Natural killer cell (primary cell): ENCODE data around the gene ZSCAN22. TPM values are rescaled to one million over a fixed set of nuclear protein-coding genes. Genes with fewer than 3 reads are reported as not detected.

Experiments used
- ATAC-seq, 3 donors: fragments of 150-1000 bp in 2 of 3; fragments of 200-7000 bp in 1 of 3; cut with Tn5 transposase; 1 replicate in 1 of 3; 2 replicates in 2 of 3; pipeline ENCODE4 v1.10.0; 2021; ENCODE audit warnings: mild to moderate bottlenecking in 2 of 3, moderate library complexity in 2 of 3
- DNase-seq, 2 donors: peaks; one replicate each; pipeline versions ENCODE4 v3.0.0 to v3.0.0-alpha.2; 2013 to 2021; ENCODE audit warnings: mixed read lengths in 1 of 2
- H3K27ac ChIP-seq: one replicate; pipeline ENCODE4 v1.5.1; 2013; ENCODE audit warnings: mild to moderate bottlenecking, low read length
- H3K27me3 ChIP-seq: one replicate; pipeline ENCODE4 v1.6.1; 2013; ENCODE audit warnings: low read length; ENCODE audit not compliant: control insufficient read depth, insufficient read depth
- H3K36me3 ChIP-seq: one replicate; pipeline ENCODE4 v1.6.1; 2013; ENCODE audit warnings: low read length; ENCODE audit not compliant: control insufficient read depth, insufficient read depth
- H3K4me1 ChIP-seq: one replicate; pipeline ENCODE4 v1.6.1; 2013; ENCODE audit warnings: low read length; ENCODE audit not compliant: control insufficient read depth, insufficient read depth
- H3K4me3 ChIP-seq: one replicate; pipeline ENCODE4 v1.5.1; 2013; ENCODE audit warnings: low read length
- H3K9me3 ChIP-seq: one replicate; pipeline ENCODE4 v1.6.1; 2013; ENCODE audit warnings: low read length; ENCODE audit not compliant: control insufficient read depth, insufficient read depth
- H3K27ac Mint-ChIP-seq, 2 donors: one replicate each; pipeline ENCODE4 v1.8.0; 2022; ENCODE audit warnings: mild to moderate bottlenecking in 2 of 2, mixed read lengths in 2 of 2, moderate library complexity in 1 of 2
- H3K27me3 Mint-ChIP-seq, 2 donors: one replicate each; pipeline ENCODE4 v1.8.0; 2022; ENCODE audit warnings: low read depth in 2 of 2, mixed read lengths in 2 of 2
- H3K36me3 Mint-ChIP-seq: one replicate; pipeline ENCODE4 v1.8.0; 2022; ENCODE audit warnings: mixed read lengths
- H3K4me1 Mint-ChIP-seq, 2 donors: one replicate each; pipeline ENCODE4 v1.8.0; 2022; ENCODE audit warnings: mixed read lengths in 2 of 2
- H3K4me3 Mint-ChIP-seq: one replicate; pipeline ENCODE4 v1.8.0; 2022; ENCODE audit warnings: mild to moderate bottlenecking, moderate library complexity, mixed read lengths
- H3K9me3 Mint-ChIP-seq, 2 donors: one replicate each; pipeline ENCODE4 v1.8.0; 2022; ENCODE audit warnings: mixed read lengths in 2 of 2
- WGBS: methylation state at CpG from one replicate; pipeline ENCODE4 v1.1.7; 2013; ENCODE audit warnings: missing lambda C conversion rate; ENCODE audit not compliant: insufficient coverage; 5-methylcytosine and 5-hydroxymethylcytosine counted together
- intact Hi-C: fragments of 100-400 bp; cut with micrococcal nuclease; formaldehyde crosslinking; loops from one replicate; pipeline ENCODE4 v1.14.2; 2022
- total RNA-seq, 4 donors: library from RNA; stranded (reverse); fragments of 120-200 nt in 1 of 4; gene quantifications; one replicate each; pipeline versions ENCODE4 v1.2.3 to v1.2.4, GENCODE V29; 2013 to 2022
- TF ChIP-seq, protein P1 (sequence below): fragments of 200-600 bp; IDR thresholded peaks from one replicate; pipeline ENCODE4 v1.8.0; 2022; ENCODE audit warnings: antibody characterized with exemption

The ZSCAN22 gene
- total RNA-seq, 3 donors from 2014 or later (not counting 1 experiment from before 2014, with no cell fraction given): 2.9 to 4.8 (median 3.2) TPM

DNA sequence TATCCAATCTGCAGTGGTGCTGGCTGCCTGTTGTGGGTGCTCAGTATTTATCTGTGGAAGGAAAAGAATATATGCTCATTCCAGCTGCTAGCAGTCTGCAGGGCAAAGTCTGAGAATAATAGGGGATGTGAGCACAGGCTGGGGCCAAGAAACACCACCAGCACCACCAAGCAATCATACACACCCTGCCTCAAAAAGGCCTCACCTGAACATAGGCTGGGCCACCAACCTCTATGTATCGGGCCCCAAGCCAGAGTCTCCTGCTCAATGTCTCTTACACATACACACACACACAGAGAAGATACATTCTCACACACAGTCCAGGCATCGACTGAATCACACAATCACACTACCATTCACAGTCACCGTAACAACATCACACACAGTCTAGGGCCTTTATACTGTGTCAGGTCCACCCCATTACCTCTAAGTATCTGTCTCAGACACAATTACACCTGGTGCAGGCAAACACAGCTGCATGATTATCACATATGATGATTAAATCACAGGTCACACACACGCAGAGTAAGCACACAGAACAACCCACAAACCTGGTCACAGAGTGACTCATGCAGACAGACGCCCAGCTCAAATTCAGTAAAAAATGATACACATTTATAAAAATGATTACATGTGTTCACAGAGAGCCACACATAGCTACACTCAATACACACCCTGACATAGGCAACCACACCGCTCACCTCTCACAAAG is 1.3 kb upstream of the ZSCAN22 start:
- ATAC-seq: no peak
- no peak overlapping the region for H3K4me3 Mint-ChIP-seq
- Histone ChIP-seq H3K4me3 (no peak overlapping the region), H3K4me1 (peaks cover 29% of the 10 kb centered on the region), H3K27me3 (no peaks in the 10 kb centered on the region), H3K9me3 (no peaks in the 10 kb centered on the region), H3K36me3 (no peaks in the 10 kb centered on the region), H3K27ac (peak overlapping the region; percentile 96)
- no peaks in the 10 kb centered on the region for H3K4me1 Mint-ChIP-seq
- H3K9me3 Mint-ChIP-seq: no peaks in the 10 kb centered on the region
- TF ChIP-seq, protein P1, sequence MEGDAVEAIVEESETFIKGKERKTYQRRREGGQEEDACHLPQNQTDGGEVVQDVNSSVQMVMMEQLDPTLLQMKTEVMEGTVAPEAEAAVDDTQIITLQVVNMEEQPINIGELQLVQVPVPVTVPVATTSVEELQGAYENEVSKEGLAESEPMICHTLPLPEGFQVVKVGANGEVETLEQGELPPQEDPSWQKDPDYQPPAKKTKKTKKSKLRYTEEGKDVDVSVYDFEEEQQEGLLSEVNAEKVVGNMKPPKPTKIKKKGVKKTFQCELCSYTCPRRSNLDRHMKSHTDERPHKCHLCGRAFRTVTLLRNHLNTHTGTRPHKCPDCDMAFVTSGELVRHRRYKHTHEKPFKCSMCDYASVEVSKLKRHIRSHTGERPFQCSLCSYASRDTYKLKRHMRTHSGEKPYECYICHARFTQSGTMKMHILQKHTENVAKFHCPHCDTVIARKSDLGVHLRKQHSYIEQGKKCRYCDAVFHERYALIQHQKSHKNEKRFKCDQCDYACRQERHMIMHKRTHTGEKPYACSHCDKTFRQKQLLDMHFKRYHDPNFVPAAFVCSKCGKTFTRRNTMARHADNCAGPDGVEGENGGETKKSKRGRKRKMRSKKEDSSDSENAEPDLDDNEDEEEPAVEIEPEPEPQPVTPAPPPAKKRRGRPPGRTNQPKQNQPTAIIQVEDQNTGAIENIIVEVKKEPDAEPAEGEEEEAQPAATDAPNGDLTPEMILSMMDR: no peak
- H3K36me3 Mint-ChIP-seq: no peaks in the 10 kb centered on the region
- intact Hi-C loops: loop anchor here (2.0 to 10.0 kb wide), 3 partner anchors 55 to 1921 kb away; partner anchors contain the start of genes ZNF583 and ZNF837
- 90% methylated on average over 6 of the region's 6 CpGs for WGBS
- H3K27me3 Mint-ChIP-seq: no peaks in the 10 kb centered on the region
- DNase-seq: no peak
- H3K27ac Mint-ChIP-seq: no peak overlapping the region

DNA sequence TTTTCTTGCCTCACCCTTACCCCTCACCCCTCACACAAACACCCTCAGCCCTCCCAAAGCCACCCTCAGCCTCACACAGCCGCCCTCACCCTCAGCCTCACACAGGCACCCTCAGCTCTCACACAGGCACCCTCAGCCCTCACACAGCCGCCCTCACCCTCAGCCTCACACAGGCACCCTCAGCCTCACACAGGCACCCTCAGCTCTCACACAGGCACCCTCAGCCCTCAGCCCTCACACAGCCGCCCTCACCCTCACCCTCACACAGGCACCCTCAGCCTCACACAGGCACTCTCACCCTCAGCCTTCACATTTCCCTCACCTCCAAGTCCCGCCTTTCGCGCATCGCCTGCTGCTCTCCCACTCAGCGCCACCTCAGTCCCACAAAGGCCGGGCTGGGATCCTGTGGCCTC is 287 bp upstream of the ZSCAN22 start:
- H3K4me3 Mint-ChIP-seq: no peak overlapping the region
- no peaks in the 10 kb centered on the region for H3K4me1 Mint-ChIP-seq
- TF ChIP-seq, protein P1: no peak
- H3K27me3 ChIP-seq: no peaks in the 10 kb centered on the region
- peaks cover 29% of the 10 kb centered on the region for H3K4me1 ChIP-seq
- H3K36me3 ChIP-seq: no peaks in the 10 kb centered on the region
- ATAC-seq (peak; percentile 52 to 73 (median 70)), DNase-seq (no peak)
- WGBS: 6% methylated on average over 9 of the region's 9 CpGs
- peak overlapping the region; percentile 61 for H3K4me3 ChIP-seq
- H3K27ac Mint-ChIP-seq: no peak overlapping the region
- intact Hi-C loops: loop anchor here (2.0 to 10.0 kb wide), 3 partner anchors 54 to 1922 kb away; partner anchors contain the start of genes ZNF583 and ZNF837
- H3K27me3 Mint-ChIP-seq: no peaks in the 10 kb centered on the region
- no peaks in the 10 kb centered on the region for H3K36me3 Mint-ChIP-seq
- H3K9me3 ChIP-seq: no peaks in the 10 kb centered on the region
- H3K9me3 Mint-ChIP-seq: no peaks in the 10 kb centered on the region
- H3K27ac ChIP-seq: peak overlapping the region; percentile 96

DNA sequence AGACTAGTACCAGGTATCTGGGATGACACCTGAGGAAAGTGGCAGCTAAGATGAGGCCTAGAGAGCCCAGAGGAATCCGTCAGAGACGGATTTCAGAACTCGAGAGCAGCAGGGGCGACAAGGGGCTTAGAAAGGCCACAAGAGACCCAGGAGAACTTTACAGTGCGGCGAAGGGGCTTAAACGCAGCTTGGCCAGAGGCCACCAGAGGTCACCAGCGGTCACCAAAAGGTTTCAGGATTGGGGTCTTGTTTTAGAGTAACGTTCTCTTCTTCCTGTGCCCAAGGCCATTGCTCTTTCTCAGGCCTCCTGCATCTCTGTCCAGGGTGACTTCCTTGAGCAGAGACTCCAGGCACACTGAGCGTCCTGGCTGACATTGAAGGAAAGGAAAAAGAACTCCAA is 2.2 kb downstream of the ZSCAN22 start:
- no peaks in the 10 kb centered on the region for H3K27me3 ChIP-seq
- no peaks in the 10 kb centered on the region for H3K9me3 Mint-ChIP-seq
- no peaks in the 10 kb centered on the region for H3K36me3 ChIP-seq
- ATAC-seq: no peak
- peaks cover 29% of the 10 kb centered on the region for H3K4me1 ChIP-seq
- no peaks in the 10 kb centered on the region for H3K27me3 Mint-ChIP-seq
- H3K9me3 ChIP-seq: no peaks in the 10 kb centered on the region
- no peak overlapping the region for H3K4me3 Mint-ChIP-seq
- intact Hi-C loops: loop anchor here (10.0 kb wide), 1 partner anchor 1924 kb away; the partner anchor contains the start of gene ZNF583
- TF ChIP-seq, protein P1: no peak
- 70% methylated on average over 10 of the region's 10 CpGs for WGBS
- H3K4me1 Mint-ChIP-seq: no peaks in the 10 kb centered on the region
- no peaks in the 10 kb centered on the region for H3K36me3 Mint-ChIP-seq
- peak in 1 of 2 donors; percentile 25 for DNase-seq
- H3K27ac Mint-ChIP-seq: no peak overlapping the region
- H3K4me3 ChIP-seq: no peak overlapping the region
- H3K27ac ChIP-seq: no peak overlapping the region
